D341Med (cell line): ENCODE measurements around the gene PGRMC1.
"Not testable (repeated sequence)": the region's sequence is repeated elsewhere in the genome, so short reads cannot be mapped to it uniquely, and the experiment has no call there.

ENCODE experiments used
- DNase-seq: peaks from one replicate; pipeline ENCODE4 v3.0.0; 2012; ENCODE audit warnings: low spot score

The PGRMC1 gene

DNA sequence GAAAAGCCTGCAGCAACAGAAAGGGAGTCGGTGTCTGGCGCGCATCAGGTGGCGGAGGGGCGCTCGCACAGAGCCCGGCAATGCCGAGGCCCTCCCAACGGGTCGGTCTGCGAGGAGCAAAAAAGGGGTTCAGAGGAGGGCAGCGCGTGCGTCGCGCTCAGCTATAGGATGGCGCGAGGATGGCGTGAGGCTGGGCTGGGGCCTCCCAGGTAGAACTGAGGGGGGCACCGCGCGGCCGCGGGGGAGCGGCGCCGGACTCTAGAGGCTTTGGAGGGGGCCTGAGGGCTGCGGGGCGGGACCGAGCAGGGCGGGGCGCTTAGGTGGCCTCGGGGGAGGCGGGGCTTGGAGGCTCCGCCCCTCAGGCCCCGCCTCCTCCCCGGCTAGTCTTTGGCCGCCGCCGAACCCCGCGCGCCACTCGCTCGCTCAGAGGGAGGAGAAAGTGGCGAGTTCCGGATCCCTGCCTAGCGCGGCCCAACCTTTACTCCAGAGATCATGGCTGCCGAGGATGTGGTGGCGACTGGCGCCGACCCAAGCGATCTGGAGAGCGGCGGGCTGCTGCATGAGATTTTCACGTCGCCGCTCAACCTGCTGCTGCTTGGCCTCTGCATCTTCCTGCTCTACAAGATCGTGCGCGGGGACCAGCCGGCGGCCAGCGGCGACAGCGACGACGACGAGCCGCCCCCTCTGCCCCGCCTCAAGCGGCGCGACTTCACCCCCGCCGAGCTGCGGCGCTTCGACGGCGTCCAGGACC is at the start of gene PGRMC1:
Gene PGRMC1 (plus strand): TSS at position 414 of the 751 bp plus-strand sequence. CDS start 79 bp downstream, at position 493.
- DNase-seq = peak; percentile 92

DNA sequence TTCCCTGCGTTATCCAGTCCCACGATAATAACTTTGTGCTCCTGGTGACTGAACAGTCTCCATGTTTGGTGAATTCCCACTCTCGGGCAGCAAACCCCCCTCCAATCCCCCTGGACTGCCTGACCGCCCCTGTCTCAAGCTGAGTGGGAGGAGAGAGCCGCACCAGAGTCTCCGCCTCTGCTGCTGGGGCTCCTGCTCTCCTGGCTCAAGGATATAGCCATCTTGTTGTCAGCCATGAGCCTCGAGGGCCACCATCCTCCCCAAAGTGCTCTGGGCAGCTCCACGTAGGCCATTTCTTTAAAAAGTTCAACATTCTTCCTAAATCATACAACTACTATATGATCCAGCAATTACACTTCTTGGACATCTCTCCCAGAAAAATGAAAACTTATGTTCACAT is 49.3 kb upstream of the PGRMC1 start:
- DNase-seq = no peak

DNA sequence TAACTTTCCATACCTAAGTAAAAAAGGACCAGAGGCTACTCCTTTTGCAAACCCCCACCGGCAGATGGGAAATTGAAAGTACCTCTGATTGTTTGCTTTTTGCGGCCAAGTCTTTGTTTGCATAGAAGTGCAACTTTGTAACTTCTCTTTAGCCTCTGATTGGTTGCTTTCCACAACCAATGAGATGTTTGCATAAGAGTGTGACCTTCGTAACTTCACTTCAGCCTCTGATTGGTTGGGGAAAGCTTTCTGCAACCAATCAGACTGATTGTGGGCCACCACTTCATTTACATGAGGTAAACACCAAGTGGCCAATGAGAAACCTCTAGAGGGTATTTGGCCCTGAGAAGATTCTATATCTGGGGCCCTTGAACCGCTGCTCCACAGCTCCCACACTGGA is 48.8 kb upstream of the PGRMC1 start:
- no peak for DNase-seq

DNA sequence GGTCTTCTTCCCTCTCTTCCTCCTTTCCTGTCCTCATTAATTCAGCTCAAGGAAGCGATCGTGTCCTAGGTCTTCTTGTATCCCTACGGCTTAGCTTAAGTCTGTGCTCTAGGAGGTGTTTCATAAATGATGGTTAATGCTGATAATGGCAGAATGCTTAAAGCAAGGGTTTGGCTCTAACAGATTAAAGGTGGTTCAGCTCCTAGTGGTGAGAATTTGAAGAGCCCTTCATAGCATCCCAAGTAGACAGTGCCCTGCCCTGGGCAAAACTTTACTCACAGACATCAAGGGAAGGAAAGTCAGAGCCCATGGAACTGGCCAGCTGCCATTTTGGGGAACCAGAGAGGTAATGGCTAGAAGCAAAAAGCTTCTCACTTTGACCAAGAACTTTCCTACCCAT is 47.0 kb upstream of the PGRMC1 start:
- no peak for DNase-seq

DNA sequence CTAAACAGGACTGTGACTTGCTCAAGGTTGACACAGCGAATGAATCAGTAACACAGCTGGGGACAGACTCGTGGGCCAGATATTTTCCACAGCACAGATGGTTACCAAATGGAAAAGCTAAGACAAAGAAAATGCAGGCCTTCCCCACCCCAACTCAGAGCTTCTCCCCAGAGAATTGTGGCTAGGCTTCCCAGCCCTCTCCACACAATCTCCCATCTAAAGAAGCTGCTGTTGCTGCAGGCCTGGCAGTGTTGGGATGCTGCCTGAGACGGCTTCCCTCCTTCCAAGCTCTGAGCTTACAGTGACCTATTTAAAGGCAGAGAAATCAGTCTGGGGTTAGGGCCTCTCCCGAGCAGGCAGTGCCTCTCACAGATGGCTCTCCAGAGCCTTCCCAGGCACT is 46.5 kb upstream of the PGRMC1 start:
- DNase-seq = no peak

DNA sequence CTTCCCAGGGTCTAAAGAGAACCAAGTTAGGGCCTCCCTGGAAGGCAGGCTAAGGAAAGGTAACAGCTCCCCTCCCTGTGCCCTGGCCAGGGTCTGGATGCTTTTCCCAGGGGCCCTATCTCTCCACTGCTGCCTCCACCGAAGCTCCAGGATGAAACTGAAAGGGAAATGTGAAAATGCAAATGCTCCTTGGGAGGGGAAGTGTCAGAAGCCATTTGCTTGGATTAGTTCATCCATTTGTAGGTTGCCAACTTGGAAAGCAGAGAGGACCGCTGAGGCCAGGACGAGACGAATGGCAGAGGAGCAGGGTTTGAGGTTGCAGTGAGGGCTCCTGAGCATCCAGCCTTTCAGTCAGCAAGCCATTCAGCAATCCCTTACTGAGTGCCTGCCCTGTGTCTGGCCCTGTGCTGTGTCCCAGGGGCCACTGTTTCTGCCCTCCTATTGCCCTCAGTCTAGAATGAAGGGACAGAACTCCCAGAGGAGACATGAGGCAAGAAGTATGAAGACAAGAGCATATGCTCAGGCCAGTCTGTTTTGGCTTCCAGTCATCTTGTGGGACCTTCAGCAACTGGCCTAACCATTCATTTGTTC is 45.9 kb upstream of the PGRMC1 start:
- DNase-seq = no peak

DNA sequence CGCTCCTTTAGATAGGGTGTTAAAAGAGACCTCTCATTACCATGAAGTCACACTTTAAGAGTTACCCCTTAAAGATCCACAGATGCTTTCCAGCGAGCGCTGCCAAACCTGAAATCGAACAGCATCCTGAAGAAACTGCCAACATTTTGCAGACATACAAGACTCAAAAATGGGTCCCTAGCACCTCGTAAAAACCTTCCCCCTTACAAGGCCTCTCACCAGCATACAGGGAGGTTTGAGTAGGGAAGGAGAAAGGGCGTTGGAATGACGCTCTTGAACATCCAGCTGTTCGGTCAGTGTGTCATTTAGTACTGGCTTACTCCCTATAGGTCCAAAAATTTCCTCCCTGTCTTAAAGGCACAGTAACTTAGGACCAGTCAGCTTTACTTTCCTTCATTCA is 45.3 kb upstream of the PGRMC1 start:
- no peak for DNase-seq

DNA sequence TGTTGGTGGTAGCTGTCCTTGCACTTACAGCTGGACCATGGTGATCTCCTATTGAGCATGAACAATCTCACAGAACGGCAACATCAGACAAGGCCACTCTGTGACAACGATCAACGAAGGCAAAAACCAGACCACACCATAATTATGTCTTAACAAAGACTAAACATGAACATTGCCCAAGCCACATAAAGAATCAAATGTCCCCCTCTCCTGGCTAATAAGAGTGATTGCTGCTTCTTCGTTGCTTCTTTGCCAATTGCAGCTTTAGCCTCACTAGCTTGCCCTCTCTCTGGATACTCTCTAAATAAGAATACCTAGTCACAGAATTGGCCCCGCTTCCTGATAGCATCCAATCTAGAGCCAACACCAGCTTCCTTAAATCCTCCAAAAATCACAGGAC is 41.5 kb upstream of the PGRMC1 start:
- no peak for DNase-seq

DNA sequence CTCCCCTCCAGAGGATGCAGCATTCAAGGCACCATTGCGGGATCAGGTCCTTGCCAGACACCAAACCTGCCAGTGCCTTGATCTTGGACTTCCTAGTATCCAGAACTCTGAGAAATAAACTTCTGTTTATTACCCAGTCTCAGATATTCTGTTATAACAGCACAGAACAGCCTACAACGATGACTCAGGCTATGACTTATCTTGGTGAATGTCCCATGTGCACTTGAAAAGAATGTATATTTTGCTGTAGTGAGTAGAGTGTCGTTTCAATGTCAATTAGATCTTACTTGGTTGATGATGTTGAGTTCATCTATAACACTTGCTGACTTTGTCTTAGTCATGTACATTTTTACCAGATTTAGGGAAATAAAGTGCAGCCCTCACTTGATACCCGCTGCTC is 34.5 kb upstream of the PGRMC1 start:
- DNase-seq = no peak

DNA sequence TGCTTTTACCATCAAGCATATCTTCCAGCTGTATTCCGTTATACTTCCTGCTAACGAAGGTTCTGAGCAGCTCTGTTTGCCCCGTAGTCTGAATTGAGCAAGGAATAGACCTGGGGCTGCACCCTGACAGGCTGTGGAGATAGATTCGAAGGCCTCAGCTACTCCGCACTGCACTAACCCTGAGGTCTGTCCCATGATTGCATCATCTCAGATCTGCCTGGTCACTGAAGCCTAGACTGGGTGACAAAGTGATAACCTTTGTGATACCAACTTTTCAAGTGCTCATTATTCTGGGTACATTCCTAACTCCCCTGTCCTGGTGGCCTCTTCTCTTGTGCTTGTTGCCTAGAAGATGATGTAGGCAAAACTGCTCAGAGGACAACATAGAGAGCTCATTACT is 29.9 kb upstream of the PGRMC1 start:
- DNase-seq = no peak

DNA sequence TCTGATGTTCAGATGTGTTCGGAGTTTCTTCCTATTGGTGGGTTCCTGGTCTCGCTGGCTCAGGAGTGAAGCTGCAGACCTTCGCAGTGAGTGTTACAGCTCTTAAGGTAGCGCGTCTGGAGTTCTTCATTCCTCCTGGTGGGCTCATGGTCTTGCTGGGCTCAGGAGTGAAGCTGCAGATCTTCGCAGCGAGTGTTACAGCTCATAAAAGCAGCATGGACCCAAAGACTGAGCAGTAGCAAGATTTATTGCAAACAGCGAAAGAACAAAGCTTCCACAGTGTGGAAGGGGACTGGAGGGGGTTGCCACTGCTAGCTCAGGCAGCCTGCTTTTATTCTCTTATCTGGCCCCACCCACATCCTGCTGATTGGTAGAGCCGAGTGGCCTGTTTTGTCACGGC is 28.6 kb upstream of the PGRMC1 start:
- not testable (repeated sequence) for DNase-seq

DNA sequence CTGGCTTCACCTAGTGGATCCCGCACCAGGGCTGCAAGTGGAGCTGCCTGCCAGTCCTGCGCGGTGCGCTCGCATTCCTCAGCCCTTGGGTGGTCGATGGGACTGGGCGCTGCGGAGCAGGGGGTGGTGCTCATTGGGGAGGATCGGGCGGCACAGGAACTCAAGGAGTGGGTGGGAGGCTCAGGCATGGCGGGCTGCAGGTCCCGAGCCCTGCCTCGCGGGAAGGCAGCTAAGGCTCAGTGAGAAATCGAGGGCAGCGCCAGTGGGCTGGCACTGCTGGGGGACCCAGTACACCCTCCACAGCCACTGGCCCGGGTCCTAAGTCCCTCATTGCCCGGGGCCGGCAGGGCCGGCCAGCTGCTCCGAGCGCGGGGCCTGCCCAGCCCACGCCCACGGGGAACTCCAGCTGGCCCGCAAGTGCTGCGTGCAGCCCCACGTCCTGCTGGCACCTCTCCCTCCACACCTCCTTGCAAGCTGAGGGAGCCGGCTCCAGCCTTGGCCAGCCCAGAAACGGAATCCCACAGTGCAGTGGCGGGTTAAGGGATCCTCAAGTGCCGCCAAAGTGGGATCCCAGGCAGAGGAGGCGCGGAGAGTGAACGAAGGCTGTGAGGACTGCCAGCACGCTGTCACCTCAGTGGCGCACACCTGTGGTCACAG is 27.6 kb upstream of the PGRMC1 start:
- no peak for DNase-seq

DNA sequence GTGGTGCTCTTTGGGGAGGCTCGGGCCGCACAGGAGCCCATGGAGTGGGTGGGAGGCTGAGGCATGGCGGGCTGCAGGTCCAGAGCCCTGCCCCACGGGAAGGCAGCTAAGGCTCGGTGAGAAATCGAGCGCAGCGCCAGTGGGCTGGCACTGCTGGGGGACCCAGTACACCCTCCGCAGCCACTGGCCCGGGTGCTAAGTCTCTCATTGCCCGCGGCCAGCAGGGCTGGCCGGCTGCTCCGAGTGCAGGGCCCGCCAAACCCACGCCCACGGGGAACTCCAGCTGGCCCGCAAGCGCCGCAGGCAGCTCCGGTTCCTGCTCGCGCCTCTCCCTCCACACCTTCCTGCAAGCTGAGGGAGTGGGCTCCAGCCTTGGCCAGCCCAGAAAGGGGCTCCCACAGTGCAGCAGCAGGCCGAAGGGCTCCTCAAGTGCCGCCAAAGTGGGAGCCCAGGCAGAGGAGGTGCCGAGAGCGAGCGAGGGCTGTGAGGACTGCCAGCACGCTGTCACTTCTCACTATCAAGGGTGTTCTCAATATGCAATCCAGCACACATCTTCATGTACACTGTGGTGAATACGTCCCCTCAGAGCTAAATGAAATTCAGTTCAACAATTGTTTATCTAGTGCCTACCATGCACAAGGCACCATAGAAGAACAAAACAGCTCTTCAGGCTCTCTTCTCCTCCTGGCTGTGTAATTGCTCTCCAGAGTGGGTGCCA is 25.0 kb upstream of the PGRMC1 start:
- DNase-seq = not testable (repeated sequence)

DNA sequence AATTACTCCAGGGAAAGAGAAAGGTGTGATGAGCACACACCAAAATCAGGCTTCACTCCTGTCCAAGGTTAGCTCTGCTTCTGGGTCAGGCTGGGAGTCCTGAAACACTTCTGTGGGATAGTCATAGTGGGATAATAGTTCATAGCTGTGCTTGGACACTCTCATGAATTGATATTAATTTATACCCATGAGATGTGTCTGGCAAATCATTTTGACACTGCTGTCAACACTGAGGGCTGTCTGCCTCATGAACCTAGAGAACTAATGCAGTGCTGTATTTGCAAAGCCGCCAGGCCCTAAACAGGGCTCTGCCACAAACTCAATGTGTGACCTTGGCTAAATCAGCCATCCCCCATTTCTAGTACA is 24.5 kb upstream of the PGRMC1 start:
- no peak for DNase-seq

DNA sequence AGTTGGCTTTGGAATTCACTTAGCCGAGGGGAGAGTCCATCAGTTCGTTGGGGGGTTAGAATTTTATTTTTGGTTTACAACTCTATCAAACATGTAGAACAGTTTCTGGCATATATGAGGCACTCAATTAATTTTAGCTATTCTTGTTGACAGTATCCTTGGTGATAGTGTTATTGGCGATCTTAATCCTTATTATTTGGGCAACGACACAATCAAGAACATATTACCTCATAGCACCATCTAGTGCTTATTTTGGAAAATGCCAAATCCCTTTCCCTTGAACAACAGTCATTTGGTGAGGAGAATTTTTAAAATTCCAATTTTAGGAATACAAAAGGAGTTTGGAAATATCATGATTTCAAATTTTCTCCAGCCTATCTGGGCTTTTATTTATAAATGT is 17.9 kb upstream of the PGRMC1 start:
- no peak for DNase-seq

DNA sequence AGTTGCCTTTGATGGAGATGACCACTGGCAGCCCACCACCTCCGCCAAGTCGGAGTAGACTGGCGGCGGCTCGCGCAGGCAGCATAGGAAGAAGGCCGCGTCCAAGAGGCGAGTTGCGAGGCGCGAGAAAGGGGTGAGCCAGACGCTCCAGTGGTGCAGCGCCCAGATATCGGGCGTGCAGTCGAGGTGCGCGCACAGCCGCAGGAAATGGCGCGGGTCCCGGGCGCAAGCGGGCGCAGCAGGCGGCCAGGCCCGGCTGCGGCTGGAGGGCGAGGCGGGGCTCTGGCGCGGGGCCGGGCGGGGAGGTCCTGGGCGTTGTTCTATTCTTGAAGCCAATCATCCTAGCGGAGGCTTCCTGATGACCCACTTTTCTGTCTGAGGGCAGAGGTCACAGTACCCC is 13.2 kb upstream of the PGRMC1 start:
- no peak for DNase-seq

DNA sequence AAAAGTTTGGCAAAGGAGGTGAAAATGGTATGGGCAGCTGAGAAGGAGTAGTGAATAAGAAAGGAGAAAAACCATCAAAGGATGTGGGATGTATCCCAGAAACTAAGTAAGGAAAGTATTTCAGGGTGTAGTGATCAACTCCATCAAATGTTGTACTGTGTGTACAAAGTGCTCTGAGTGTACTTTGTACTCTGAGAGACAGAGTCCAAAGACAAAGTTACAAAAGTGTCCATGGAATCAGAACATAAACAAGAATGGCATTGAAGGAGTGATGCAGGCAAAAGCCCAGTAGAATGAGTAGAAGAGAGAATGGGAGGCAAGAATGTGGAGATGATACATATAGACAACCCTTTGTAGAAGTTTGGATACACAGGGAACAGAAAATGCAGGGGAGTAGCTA is 12.3 kb upstream of the PGRMC1 start:
- DNase-seq = no peak

DNA sequence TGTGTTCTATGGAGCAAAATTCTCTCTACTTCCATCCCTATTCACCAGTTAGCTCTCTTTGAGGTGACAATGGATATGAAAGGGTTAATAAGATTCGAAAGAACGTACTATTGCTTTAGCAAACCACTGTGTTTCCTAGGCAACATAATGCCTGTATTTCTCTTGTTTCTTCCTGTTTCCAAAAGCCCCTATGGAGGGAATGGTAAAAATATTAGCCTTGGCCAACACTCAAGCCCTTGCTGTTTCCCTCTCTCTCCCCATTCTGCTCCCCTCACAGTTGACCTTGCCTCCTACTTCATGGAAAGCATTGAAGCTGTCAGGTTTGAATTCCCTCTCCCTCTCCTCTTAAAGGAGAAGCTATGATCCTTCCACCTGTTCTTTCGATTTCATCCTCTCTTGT is 9.6 kb upstream of the PGRMC1 start:
- no peak for DNase-seq

DNA sequence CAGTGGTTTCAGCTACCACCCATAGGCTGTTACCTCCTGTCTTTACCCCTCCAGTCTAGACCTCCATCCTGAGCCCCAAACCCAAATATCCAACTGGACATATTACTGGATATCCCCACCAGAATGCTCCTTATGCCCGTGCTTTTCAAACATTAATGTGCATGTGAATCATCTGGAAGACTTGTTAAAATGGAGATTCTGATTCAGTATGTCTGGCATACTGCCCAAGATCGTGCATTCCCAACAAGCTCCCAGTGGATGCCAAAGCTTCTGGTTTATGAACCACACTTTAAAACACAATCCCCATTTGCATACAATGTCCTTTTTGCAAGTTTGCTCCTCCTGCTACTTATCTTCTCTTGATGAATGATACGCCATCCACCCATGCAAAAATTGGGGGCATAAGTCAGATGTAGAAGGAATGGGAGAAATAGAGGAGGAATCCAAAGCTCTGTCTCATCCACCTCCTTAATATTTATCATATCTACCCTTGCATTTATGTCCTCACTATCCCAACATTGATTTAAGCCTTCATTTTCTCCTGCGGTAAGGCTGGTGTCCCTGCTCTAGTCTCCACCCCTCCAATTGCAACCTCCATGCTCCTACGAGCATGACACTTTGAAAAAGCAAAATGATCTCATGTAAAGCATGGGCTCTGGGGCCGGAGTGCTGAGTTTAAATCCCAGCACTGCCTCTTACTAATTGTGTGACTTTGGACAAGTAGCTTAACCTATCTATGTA is 7.4 kb upstream of the PGRMC1 start:
- no peak for DNase-seq

DNA sequence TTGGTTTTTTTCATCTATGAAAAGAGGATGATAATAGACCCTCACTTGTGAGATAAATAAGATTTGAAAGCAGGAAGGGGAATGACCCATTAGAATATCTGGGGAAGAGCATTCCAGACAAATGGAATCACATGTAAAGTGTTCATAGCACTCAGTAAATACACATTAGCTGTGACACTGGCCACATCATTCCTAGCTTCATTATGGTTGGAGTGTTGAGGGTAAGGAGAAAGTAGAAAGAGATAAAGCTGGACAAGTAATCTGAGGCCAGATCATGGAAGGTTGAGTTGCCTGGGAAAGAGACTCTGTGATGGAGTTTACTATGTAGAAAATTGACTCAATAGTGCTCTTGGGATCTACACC is 6.9 kb upstream of the PGRMC1 start:
- DNase-seq = no peak

DNA sequence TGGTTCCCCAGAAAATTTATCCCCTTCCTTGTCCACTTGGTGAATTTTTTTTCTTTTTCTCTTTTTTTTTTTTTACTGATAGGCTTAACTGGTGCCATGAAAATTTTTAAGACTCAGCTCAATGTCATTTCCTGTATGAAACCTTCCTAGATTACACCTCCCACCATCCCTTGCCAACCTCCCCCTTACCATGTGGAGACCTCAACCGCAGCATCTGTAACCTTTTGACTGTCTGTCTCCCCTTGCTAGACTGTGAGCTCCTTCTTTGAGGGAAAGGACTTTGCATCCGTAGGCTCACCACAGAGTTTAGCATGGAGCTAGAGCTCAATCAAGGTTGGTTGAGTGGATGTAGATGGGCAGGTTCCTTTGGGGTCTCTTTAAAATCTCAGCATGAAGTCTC is 5.2 kb upstream of the PGRMC1 start:
- no peak for DNase-seq

DNA sequence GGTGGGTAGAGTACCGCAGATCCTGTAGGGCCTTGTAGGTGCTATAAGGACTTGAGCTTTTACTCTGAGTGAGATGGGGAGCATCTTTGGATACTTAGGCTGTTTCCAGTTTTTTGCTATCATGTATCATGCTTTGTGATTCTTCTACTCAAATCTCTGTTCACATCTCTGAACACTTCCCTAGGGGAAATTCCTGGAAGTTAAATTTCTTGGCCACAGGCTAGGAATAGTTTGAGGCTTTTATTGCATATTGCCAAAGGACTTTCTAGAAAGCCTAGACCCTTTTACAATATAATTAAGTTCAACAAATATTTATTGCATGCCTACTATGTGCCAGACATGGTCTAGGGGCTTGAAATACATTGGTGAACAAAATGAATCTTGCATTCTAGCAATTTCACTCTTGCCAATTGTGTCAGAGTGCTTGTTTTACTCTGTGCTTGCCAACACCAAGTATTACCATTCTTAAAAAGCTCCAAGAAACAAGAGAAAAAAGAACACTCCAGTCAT is 4.1 kb upstream of the PGRMC1 start:
- no peak for DNase-seq
